ENCODE measurements around the gene FGD6. TPM values are rescaled to one million over a fixed set of nuclear protein-coding genes. Genes with fewer than 3 reads are reported as not detected.
"Not testable (repeated sequence)": the region's sequence is repeated elsewhere in the genome, so short reads cannot be mapped to it uniquely, and the experiment has no call there.

FGD6 gene
- total RNA-seq, 1 experiment from 2014 or later: 0.92 TPM

DNA sequence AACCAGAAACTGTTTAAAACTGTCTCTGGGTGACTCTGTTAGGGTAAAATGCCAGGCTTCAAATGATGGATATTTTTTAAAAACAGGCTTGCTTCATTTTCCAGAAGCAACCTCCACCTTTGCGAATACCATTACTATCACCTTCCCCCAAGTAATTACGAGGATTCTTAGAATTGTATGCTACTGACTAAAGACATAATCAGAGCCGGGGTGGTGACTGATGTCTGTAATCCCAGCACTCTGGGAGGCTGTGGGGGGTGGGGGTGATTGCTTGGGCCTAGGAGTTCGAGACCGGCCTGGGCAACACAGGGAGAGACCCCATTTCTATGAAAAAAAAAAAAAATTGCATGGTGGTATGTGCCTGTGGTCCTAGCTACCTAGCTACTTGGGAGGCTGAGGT, 38.3 kb downstream of the FGD6 start:
- no peak for DNase-seq (ENCODE audit: low read depth)

GRCh38 chr12:95178136-95178535, 39.1 kb downstream of the FGD6 start:
- no peak for DNase-seq (ENCODE audit: low read depth)

GRCh38 chr12:95177201-95177768, 40.0 kb downstream of the FGD6 start:
- no peak for DNase-seq (ENCODE audit: low read depth)

DNA sequence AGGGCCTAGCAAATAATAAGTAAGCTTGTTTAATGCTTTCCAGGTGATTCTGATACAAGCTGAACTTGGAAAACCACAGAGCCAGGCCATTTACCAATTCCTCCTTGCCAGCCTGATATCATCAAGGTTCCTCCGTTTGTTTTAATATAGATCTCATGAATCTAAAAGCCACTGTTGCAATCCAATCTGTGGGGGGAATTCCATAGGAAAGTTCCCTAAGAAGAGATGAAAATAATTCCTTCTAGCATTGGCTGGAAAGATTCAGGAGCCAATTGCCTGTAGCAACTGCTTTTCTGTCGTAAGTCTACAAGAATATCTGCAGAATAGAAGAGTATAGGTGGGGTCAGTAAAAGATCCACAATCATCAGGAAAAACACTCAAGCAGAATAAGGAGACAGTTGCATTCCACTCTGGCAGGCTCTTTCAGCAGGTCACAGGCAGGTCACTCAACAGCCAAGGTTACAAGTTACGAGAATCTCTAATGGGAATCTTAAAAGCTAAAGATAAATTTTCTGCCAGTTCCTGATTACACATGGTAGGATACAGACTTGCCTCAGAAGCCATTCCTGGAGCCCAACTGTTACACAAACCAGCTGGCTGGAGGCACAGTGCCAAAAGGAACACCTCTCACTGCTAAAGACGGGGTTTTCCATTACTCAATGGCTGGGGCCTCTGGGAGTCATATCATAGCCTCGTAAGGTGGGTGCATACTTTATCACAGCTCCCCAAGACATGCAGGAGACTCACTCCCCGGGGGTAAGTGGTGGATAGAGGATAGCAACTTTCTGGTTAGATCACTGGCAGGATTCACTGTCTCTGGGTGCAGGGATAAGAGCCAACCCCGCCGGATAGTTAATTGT, 43.6 kb downstream of the FGD6 start:
- peak; percentile 45 for DNase-seq (ENCODE audit: low read depth)

DNA sequence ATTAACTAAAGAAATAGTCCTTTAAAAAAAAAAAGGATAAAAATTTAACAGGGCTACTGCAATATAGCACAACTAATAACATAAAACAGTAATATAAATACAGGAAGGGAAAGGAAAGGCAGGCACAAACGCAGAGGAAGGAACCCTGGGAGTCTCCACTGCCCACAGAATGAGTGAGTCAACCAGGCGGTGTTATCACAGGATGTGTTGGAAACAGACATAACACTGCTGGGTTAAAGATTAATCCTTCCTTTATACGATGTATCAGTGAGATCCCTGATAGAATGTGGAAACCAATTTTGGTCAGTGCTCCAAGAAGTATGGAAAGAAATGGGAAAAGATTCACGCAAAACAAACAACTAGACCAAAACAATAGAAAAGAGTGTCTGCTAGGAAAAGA, 47.9 kb downstream of the FGD6 start:
- DNase-seq (ENCODE audit: low read depth): peak; percentile 77

GRCh38 chr12:95168746-95169145, 48.5 kb downstream of the FGD6 start:
- no peak for DNase-seq (ENCODE audit: low read depth)

GRCh38 chr12:95164656-95165055, 52.6 kb downstream of the FGD6 start:
- DNase-seq (ENCODE audit: low read depth): no peak

GRCh38 chr12:95158919-95159318, 58.3 kb downstream of the FGD6 start:
- DNase-seq (ENCODE audit: low read depth): no peak

- no peak for DNase-seq (ENCODE audit: low read depth)
These were observed 65.4 kb downstream of the FGD6 start for GRCh38 chr12:95151821-95152220.

GRCh38 chr12:95151406-95151805, 65.9 kb downstream of the FGD6 start:
- no peak for DNase-seq (ENCODE audit: low read depth)

DNA sequence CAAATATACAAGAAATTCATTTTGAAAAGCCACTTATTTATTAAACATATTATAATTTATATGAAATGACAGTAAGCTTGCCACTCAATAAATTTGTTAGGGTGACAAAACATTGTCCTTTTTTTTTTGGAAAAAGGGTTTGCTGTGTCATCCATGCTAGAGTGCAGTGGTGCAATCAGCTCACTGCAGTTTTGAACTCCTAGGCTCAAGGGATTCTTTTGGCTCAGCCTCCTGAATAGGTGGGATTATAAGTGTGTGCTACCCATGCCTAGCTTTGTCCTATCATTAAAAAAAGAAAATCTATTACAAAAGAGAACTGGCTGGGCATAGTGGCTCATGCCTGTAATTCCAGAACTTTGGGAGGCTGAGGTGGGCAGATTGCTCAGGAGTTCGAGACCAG, 66.8 kb downstream of the FGD6 start:
- no peak for DNase-seq (ENCODE audit: low read depth)

DNA sequence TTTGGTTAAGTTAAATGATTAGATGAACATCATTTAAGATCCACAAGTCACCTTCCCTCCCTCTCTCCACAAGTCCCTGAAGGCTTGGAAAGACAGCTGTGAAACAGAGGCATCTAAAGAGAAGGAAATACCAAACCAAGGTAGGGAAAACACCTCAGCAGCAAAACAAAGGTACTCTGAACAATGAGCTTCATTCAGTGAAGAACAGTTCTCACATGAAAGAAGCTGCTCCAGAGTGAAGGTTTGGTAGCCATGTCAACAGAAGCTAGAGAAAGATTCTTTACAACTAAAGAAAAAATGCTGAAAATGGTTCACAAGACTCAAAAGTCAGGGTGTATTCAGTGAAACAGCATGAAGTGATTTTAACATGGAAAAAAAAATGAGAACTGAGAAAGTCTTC, 69.4 kb downstream of the FGD6 start:
- DNase-seq (ENCODE audit: low read depth): no peak

DNA sequence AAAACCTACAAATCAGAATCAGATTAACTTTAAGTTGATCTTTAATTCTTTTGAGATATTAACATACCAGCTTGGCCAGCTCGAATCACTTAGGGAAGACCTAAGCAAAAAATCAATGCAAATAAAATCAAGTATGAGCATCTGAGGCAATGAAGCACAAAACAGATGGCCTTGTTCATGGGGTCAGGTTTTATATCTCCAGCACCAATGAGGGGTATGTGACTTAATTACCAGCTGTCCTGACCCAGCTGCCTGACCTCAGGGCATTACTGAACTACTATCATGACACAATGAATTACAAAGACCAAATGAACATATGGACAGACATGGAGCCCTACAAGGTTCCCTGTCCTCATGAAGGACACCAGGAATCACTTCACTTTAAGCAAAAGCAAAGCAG, 70.5 kb downstream of the FGD6 start:
- DNase-seq (ENCODE audit: low read depth): peak; percentile 5

DNA sequence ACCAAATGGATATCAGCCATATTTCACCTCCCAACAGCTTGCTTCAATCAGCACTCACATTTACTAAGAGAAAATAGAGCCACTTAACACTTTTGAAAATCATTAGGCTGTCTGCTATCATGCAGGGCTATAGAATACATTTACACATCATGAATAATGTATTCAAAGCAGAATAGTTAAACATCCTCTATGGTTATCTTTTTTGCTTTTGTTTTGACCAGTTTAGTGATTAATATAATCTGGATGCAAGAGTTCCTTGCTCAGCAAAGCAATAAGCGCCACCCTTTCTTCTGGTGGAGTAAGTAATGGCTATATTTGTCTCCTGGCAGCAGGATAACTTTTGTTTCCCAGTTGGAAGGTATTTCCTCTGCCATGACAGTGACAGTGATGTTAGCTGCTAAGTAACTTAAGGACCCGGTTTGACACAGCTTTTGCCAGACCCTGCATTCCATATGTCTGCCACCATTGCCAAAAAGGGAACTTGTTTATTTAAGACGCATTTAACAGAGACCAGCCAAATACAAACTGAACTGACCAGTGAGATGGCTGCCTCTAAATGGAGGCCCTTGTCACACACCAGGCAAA, 73.6 kb downstream of the FGD6 start:
- DNase-seq (ENCODE audit: low read depth): no peak

DNA sequence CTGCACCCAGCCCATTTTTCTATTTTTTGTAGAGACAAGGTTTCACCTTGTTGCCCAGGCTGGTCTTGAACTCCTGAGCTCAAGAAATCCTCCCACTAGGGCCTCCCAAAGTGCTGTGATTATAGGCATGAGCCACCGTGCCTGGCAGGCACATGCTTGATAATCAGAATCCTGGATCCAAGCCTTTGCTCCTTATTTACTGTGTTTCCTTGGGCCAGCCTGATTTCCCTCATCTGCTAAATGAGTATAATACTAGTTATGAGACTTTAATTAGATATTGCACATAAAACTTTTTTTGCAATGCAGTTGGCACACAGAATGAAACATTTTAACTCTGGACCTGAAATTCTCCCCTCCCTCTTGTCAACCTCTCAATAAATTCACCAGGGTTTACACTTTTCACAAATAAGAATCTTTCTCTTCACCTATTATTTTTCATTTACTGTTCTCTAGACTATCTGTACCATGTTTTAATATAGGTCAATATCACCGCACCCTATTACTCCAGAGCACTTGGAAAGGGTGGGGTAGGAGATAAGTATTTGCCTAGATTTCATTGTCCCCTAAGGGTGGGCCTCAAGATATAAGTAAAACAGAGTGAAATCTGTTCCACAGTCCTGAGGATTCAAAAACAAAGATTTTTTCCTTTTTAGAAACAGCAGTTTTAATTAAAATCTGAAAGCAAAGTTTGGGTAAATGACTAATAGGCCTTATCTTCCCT, 74.7 kb downstream of the FGD6 start:
- DNase-seq (ENCODE audit: low read depth): no peak

DNA sequence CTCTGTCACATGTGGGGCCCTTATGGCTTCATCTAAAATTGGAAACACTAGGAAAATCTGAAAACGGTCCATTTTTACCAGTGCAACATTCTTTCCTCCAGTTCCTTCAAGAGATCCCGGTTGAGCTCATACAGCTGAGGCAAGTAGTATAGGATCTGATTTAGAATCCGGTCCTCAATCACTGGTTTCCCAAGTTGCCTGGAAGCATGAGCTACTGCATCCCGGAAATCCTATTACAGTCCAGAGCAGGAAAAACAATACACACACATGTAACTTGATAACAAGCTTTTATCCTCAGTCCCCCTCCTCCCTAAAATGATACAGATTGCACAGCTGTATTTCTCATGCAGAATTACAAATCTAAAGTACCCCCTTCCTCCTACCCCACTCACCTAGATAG, 76.0 kb downstream of the FGD6 start:
- no peak for DNase-seq (ENCODE audit: low read depth)

GRCh38 chr12:95138031-95138430, 79.2 kb downstream of the FGD6 start:
- not testable (repeated sequence) for DNase-seq (ENCODE audit: low read depth)

DNA sequence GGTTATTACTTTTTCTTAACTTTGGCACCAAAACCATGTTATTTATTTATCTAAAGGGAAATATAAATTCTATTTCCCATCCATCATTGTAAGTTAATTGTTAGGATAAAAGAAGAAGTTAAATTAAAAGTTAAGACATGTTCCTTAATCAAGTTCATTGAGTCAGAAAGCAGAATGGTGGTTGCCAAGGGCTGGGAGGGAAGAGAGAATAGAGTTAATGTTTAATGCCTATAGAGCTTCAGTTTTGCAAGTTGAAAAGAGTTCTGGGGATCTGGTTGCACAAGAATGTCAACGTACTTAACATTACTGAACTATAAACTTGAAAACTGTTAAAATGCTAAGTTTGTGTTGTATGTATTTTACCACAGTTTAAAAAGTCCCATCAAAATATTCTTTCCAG, 80.7 kb downstream of the FGD6 start:
- no peak for DNase-seq (ENCODE audit: low read depth)

DNA sequence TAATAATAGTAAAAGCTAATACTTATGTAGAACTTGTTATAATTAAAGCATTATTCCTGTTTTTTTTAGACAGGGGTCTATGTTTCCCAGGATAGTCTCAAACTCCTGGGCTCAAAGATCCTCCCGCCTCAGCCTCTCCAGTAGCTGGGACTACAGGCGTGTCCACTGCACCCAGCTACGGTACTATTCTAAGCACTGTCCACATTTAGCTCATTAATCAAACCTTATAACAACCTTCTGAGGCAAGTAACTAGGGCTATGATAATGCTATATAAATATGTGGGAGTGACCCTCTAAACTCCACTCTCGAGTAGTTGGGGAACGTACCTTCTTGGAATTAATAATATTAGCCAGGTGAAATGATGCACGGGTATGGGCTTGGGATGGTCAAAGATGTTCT, 83.2 kb downstream of the FGD6 start:
- no peak for DNase-seq (ENCODE audit: low read depth)

DNA sequence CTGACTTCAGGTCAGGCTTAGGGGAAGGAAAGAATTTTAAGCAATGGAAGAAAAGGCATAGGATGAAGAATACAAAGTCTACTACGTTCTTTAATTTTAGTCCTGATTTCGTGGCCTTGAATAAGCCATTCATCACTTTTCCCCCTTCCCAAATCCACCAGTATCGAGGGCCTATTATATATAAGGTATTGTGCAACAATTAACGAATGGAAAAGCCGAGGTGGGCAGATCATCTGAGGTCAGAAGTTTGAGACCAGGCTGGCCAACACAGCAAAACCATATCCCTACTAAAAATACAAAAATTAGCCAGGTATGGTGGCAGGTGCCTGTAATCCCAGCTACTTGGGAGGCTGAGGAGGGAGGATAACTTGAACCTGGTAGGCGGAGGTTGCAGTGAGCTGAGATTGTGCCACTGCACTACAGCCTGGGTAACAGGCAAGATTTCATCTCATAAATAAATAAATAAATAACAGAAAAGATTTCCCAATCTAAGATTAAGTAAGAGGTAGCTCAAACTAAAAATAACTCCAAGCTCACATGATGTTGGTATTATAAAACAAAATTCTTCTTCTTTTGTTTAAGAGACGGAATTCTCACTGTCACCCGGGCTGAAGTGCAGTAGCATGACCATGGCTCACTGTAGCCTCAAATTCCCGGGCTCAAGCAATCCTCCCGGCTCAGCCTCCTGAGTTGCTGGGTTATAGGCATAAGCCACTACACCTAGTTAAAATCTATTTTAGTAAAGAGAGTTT, 85.5 kb downstream of the FGD6 start:
- DNase-seq (ENCODE audit: low read depth): no peak

GRCh38 chr12:95130096-95130495, 87.2 kb downstream of the FGD6 start:
- DNase-seq (ENCODE audit: low read depth): no peak

DNA sequence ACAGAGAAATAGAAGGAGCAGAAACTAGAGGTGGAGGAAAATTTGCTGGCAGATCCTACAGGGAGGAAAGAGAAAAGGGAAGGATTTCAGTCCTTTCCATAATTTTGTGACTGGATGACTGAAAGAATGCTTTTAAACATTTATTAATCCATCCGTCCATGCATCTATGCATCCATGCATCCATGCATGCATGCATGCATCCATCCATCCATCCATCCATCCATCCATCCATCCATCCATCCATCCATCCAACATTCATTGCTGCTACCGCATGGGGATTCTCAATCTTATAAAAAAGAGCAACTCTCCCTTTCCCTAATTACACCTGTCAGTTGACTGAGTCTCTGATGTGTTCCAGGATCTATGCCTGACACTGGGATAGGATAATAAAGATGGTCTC, 88.2 kb downstream of the FGD6 start:
- DNase-seq (ENCODE audit: low read depth): no peak

All from LHCN-M2 (cell line).